NCI-H774 (cell line): ENCODE results near the gene RAPGEF3.
A peak's percentile ranks its signal among the peaks of the same experiment; 100 is the strongest.

ENCODE experiments used
- DNase-seq: peaks from one replicate; lab custom pipeline; 2025; lab: John Stamatoyannopoulos, UW

RAPGEF3 gene

GRCh38 chr12:47721431-47721973 lies 37.2 kb downstream of the RAPGEF3 start:
- DNase-seq: no peak

- no peak for DNase-seq
These were observed 40.1 kb downstream of the RAPGEF3 start for GRCh38 chr12:47718531-47718930.

GRCh38 chr12:47717443-47718193 lies 41.1 kb downstream of the RAPGEF3 start:
- DNase-seq: peak; percentile 80

GRCh38 chr12:47717046-47717442 lies 41.6 kb downstream of the RAPGEF3 start:
- DNase-seq: no peak

- no peak for DNase-seq
These were observed 42.7 kb downstream of the RAPGEF3 start for GRCh38 chr12:47715877-47716548.

- DNase-seq: peak; percentile 85
These were observed 43.2 kb downstream of the RAPGEF3 start for GRCh38 chr12:47715393-47715876.

GRCh38 chr12:47714826-47715386 lies 43.8 kb downstream of the RAPGEF3 start:
- no peak for DNase-seq

- DNase-seq: no peak
These were observed 46.5 kb downstream of the RAPGEF3 start for GRCh38 chr12:47712171-47712570.

GRCh38 chr12:47711448-47711847 lies 47.2 kb downstream of the RAPGEF3 start:
- no peak for DNase-seq

GRCh38 chr12:47710278-47710677 lies 48.4 kb downstream of the RAPGEF3 start:
- DNase-seq: no peak

GRCh38 chr12:47709671-47710070 lies 49.0 kb downstream of the RAPGEF3 start:
- no peak for DNase-seq

GRCh38 chr12:47709237-47709636 lies 49.4 kb downstream of the RAPGEF3 start:
- no peak for DNase-seq

GRCh38 chr12:47707905-47708543 lies 50.7 kb downstream of the RAPGEF3 start:
- DNase-seq: no peak

GRCh38 chr12:47707355-47707754 lies 51.3 kb downstream of the RAPGEF3 start:
- DNase-seq: no peak

GRCh38 chr12:47705566-47706425 lies 52.9 kb downstream of the RAPGEF3 start, which contains the start of gene RPAP3:
TSS of gene RPAP3 (minus strand) at chr12:47706030. CDS start at chr12:47702840, 3,190 bp downstream.
- peak; percentile 95 for DNase-seq

- DNase-seq: no peak
These were observed 53.5 kb downstream of the RAPGEF3 start for GRCh38 chr12:47705229-47705565.

GRCh38 chr12:47704719-47705118 lies 54.0 kb downstream of the RAPGEF3 start:
- no peak for DNase-seq

GRCh38 chr12:47700263-47700662 lies 58.4 kb downstream of the RAPGEF3 start:
- no peak for DNase-seq

GRCh38 chr12:47698631-47699030 lies 60.0 kb downstream of the RAPGEF3 start:
- DNase-seq: no peak

- DNase-seq: no peak
These were observed 60.6 kb downstream of the RAPGEF3 start for GRCh38 chr12:47698055-47698454.

GRCh38 chr12:47689215-47689614 lies 69.5 kb downstream of the RAPGEF3 start:
- DNase-seq: no peak
